Kidney (tissue), 14 donors: ENCODE data around the gene FBXL7. TPM values are rescaled to one million over a fixed set of nuclear protein-coding genes. Genes with fewer than 3 reads are reported as not detected.

Experiments used
- DNase-seq, 5 donors: peaks; one replicate each; pipeline ENCODE4 v3.0.0-alpha.2; 2013 to 2020
- FAIRE-seq: peaks from 2 replicates; lab custom pipeline; 2012; peaks lifted over from hg19 to GRCh38; lab: Jason Lieb, UNC
- H3K27ac ChIP-seq, 2 donors: one replicate each; pipeline ENCODE4 v1.7.0; 2013; ENCODE audit warnings: low read depth in 2 of 2, low read length in 2 of 2, inconsistent platforms in 1 of 2
- H3K27me3 ChIP-seq: one replicate; pipeline ENCODE4 v1.7.1; 2013; ENCODE audit warnings: low read length, inconsistent platforms; ENCODE audit not compliant: control insufficient read depth, insufficient read depth
- H3K36me3 ChIP-seq, 3 donors: one replicate each; pipeline versions ENCODE4 v1.7.0 to v1.7.1; 2013; ENCODE audit warnings: low read length in 3 of 3, control low read depth in 1 of 3, inconsistent platforms in 1 of 3; ENCODE audit not compliant: insufficient read depth in 3 of 3, control insufficient read depth in 2 of 3
- H3K4me1 ChIP-seq, 3 donors: one replicate each; pipeline versions ENCODE4 v1.7.0 to v1.7.1; 2013; ENCODE audit warnings: low read length in 3 of 3, inconsistent platforms in 1 of 3, low read depth in 1 of 3; ENCODE audit not compliant: control insufficient read depth in 2 of 3, insufficient read depth in 2 of 3
- H3K4me3 ChIP-seq, 3 donors: one replicate each; pipeline versions ENCODE4 v1.7.0 to v1.8.1; 2013; ENCODE audit warnings: low read length in 3 of 3, control low read depth in 1 of 3, inconsistent platforms in 1 of 3
- H3K9ac ChIP-seq, 3 donors: one replicate each; pipeline versions ENCODE4 v1.7.0 to v1.7.1; 2013; ENCODE audit warnings: low read length in 3 of 3, control low read depth in 1 of 3, inconsistent platforms in 1 of 3
- H3K9me3 ChIP-seq, 3 donors: one replicate each; pipeline versions ENCODE4 v1.7.0 to v1.7.1; 2013; ENCODE audit warnings: low read length in 3 of 3, control low read depth in 1 of 3, inconsistent platforms in 1 of 3; ENCODE audit not compliant: control insufficient read depth in 2 of 3, insufficient read depth in 1 of 3
- intact Hi-C: fragments of 100-400 bp; cut with DNase I; formaldehyde crosslinking; loops from one replicate; pipeline ENCODE4 v1.11.1; 2022
- polyA plus RNA-seq: library from polyadenylated mRNA; stranded (reverse); fragments of 350-450 nt; fragmentation: Illumina TruSeq; extraction: RNeasy Lipid Tissue Mini Kit (QIAGEN cat#74804); gene quantifications from one replicate; pipeline ENCODE4 v1.2.3, GENCODE V29; 2014; ENCODE audit warnings: low read depth, low replicate concordance; ENCODE audit not compliant: insufficient read depth
- total RNA-seq: library from RNA; stranded (reverse); fragmentation: NEBNext Ultra II Directional; extraction: Animal tissue kit (Norgen Biotek cat#: 25700); gene quantifications from one replicate; pipeline ENCODE4 v1.2.1, GENCODE V29; 2021
- TF ChIP-seq, protein P1 (sequence below): IDR thresholded peaks from 3 replicates; pipeline ENCODE4 v1.5.1; 2012; ENCODE audit warnings: mild to moderate bottlenecking, moderate library complexity, borderline replicate concordance; ENCODE audit not compliant: insufficient read depth; ENCODE audit errors: extremely low read depth
- donor health status: control.
- donor health status: control.
- donor health status: control.
- donor health status: control.
- donor health status: control.
- donor health status: DM: yes; HTN: yes; CAD: no.
- donor health status: Normal renal cell carcinoma (clear cell type).

Gene FBXL7
- total and polyA plus RNA-seq, 2 donors from 2014 or later, result 3.9 to 6.1 TPM

DNA sequence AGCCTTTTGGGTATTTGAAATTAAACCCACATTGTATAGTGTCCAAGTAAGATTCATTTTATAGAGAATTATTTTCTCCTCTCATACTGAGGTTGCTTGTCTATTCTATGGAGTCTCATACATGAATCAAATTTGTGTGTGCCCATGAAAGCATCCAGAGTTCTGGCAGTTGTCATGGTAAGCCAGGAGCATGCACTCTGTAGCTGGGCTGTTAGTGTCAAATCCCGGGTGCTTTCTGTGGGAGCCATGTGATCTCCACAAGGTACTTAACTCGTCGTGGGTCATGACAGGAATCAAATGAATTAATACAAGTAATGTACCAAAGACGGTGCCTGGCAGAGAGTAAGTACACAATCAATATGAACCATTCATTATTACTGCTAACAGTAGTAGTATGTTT, 58.7 kb downstream of the FBXL7 start:
- H3K36me3 ChIP-seq, result no peaks in the 10 kb centered on the region
- H3K27ac ChIP-seq, result no peak overlapping the region
- FAIRE-seq (no peak), DNase-seq (no peak)
- TF ChIP-seq, protein P1, sequence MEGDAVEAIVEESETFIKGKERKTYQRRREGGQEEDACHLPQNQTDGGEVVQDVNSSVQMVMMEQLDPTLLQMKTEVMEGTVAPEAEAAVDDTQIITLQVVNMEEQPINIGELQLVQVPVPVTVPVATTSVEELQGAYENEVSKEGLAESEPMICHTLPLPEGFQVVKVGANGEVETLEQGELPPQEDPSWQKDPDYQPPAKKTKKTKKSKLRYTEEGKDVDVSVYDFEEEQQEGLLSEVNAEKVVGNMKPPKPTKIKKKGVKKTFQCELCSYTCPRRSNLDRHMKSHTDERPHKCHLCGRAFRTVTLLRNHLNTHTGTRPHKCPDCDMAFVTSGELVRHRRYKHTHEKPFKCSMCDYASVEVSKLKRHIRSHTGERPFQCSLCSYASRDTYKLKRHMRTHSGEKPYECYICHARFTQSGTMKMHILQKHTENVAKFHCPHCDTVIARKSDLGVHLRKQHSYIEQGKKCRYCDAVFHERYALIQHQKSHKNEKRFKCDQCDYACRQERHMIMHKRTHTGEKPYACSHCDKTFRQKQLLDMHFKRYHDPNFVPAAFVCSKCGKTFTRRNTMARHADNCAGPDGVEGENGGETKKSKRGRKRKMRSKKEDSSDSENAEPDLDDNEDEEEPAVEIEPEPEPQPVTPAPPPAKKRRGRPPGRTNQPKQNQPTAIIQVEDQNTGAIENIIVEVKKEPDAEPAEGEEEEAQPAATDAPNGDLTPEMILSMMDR, result no peak
- no peak overlapping the region for H3K9ac ChIP-seq
- no peaks in the 10 kb centered on the region for H3K4me1 ChIP-seq
- H3K9me3 ChIP-seq, result peaks cover 0 to 8% (median 0%) of the 10 kb centered on the region in 3 donors
- no peak overlapping the region for H3K4me3 ChIP-seq
- H3K27me3 ChIP-seq, result no peaks in the 10 kb centered on the region
- intact Hi-C loops, result no loop called here

DNA sequence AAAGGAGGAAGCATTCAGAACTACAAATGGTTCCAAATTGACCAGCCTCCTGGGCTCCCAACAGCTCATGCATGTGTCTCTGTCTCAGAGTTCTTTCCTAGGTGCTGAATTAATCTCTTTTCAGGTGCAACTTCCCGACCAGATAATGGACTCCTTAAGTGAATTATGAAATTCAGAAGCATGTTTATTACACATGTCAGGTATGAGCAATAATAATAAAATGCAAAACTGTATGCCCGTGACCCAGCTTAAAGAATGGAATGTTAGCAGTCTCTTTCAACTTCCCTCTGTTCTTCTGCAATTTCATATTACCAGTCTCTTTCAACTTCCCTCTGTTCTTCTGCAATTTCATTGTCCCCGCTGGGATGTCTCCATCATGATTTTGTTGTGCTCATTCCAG, 60.4 kb downstream of the FBXL7 start:
- Histone ChIP-seq H3K4me1 (no peaks in the 10 kb centered on the region), H3K27me3 (no peaks in the 10 kb centered on the region), H3K27ac (no peak overlapping the region), H3K4me3 (no peak overlapping the region), H3K36me3 (no peaks in the 10 kb centered on the region), H3K9me3 (peaks cover 0 to 8% (median 0%) of the 10 kb centered on the region in 3 donors), H3K9ac (no peak overlapping the region)
- FAIRE-seq (no peak), DNase-seq (no peak)
- intact Hi-C loops, result no loop called here
- TF ChIP-seq, protein P1, result no peak

DNA sequence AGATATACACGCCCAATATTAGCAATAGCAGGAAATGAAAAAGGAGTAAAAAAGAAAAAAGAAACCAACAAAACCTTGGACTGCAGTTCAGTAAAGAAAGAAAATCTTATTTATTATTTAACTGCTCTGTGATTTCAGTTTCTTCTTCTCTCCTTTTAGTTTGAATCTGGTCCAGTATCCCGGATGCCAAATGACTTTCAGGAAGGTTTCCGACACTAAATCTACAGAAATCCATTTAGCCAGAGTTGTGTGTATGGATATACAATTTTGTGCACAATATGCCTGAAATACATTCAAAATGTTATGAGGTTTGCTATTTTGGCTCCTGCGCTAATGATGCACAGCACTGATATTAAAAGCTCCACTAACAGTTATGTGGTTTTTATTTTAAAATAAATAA, 64.5 kb downstream of the FBXL7 start:
- FAIRE-seq, result no peak
- DNase-seq, result no peak
- intact Hi-C loops, result no loop called here
- H3K36me3 ChIP-seq, result no peaks in the 10 kb centered on the region
- H3K9ac ChIP-seq, result no peak overlapping the region
- TF ChIP-seq, protein P1, result no peak
- no peaks in the 10 kb centered on the region for H3K4me1 ChIP-seq
- peaks cover 0 to 8% (median 0%) of the 10 kb centered on the region in 3 donors for H3K9me3 ChIP-seq
- H3K4me3 ChIP-seq, result no peak overlapping the region
- no peaks in the 10 kb centered on the region for H3K27me3 ChIP-seq
- H3K27ac ChIP-seq, result no peak overlapping the region

DNA sequence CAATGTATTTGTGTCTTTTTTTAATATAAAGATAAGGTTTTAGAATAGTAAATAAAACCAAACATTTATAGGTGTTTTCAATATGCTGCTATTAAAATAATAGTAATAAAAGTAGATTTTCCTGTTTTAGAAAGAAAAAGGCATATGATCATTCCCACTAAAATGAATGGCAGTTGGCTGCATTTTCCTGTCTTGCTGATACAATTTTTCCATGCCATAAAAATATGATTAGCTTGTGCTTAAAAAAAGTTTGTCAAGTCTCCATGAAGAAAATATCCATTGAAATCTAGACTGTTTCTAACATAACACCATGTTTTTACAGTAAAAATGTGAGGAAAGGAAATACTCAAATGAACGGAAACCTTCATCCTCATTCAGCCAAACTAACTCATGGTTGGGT, 65.0 kb downstream of the FBXL7 start:
- Histone ChIP-seq H3K9me3 (peaks cover 0 to 8% (median 0%) of the 10 kb centered on the region in 3 donors), H3K36me3 (no peaks in the 10 kb centered on the region), H3K4me3 (no peak overlapping the region), H3K4me1 (no peaks in the 10 kb centered on the region), H3K9ac (no peak overlapping the region), H3K27me3 (no peaks in the 10 kb centered on the region), H3K27ac (no peak overlapping the region)
- intact Hi-C loops, result no loop called here
- DNase-seq, result no peak
- TF ChIP-seq, protein P1, result no peak
- no peak for FAIRE-seq
